HG03439 (cell line): Measurements from ENCODE around the gene MYL5.
"Not testable (repeated sequence)": the region's sequence is repeated elsewhere in the genome, so short reads cannot be mapped to it uniquely, and the experiment has no call there.

Experiments used
- ATAC-seq: cut with Tn5 transposase; IDR thresholded peaks from one replicate; pipeline ENCODE4 v1.9.1; 2021; ENCODE audit warnings: mild to moderate bottlenecking, moderate library complexity; ENCODE audit not compliant: unreplicated experiment

The MYL5 gene

GRCh38 chr4:635851-636627 lies 38.3 kb upstream of the MYL5 start:
- ATAC-seq: no peak

GRCh38 chr4:636628-637159 lies 37.6 kb upstream of the MYL5 start:
- ATAC-seq: no peak

GRCh38 chr4:637536-638280 lies 36.6 kb upstream of the MYL5 start:
- ATAC-seq: no peak

DNA sequence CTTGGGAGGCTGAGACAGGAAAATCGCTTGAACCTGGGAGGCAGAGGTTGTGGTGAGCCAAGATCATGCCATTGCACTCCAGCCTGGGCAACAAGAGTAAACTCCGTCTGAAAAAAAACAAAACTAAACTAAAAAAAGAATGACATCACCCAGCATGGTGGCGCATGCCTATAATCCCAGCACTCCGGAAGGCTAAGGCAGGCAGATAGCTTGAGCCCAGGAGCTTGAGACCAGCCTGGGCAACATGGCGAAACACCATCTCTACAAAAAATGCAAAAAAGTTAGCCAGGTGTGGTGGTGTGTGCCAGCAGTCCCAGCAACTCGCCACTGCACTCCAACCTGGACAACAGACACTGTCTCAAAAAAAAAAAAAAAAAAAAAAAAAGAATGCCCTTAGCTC lies 32.0 kb upstream of the MYL5 start:
- ATAC-seq: not testable (repeated sequence)

GRCh38 chr4:646460-646859 lies 27.9 kb upstream of the MYL5 start:
- no peak for ATAC-seq

DNA sequence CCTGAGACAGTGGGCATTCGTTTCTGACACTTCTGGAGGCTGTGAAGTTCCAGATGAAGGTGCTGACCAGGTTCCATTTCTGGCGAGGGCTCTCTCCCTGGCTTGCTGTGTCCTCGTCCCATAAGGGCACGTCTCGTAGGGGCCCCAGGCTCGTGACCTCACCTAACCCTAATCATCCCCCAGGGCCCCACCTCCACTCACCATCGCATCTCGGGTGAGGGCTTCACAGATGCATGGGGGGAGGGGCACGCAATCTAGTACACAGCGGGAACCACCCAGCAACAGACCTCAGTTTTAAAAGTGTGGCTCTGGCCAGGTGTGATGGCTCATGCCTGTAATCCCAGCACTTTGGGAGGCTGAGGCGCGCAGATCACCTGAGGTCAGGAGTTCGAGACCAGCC lies 26.9 kb upstream of the MYL5 start:
- no peak for ATAC-seq

DNA sequence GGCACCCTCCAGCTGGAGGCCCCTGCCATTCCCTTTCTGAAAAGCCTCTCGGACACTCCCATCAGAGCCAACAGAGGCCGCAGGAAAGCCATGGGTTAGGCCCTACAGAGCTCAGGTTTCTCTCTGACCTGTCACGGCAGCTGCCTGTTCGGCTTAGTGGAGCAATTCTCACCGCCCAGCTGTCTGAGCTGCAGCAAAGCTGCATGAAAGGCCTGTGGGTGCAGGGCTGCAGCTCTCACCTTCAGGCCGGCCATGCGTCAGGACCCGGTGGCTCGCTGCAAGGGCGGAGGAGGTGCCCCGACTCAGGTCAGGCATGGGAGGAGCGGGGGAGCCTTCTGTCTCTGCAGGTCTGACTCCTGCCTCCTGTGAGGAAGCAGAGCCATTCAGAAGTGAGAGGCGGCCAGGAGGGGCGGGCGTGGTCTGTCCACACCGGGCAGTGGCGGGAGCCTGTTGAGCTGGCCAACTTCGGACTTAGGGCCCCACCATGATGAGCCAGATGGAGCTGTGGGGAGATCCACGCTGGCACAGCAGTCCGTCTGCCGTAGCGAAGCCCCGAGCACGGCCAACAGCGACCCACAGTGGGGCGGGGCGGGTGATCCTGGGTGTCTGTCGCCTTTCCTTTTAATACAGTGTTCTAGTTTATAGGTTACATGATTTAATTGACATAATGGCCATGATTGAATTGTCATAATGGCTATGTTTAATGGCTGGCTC lies 25.6 kb upstream of the MYL5 start:
- no peak for ATAC-seq

- no peak for ATAC-seq
Measured at GRCh38 chr4:649293-649625, 25.1 kb upstream of the MYL5 start.

GRCh38 chr4:649751-650310 lies 24.5 kb upstream of the MYL5 start:
- ATAC-seq: no peak

DNA sequence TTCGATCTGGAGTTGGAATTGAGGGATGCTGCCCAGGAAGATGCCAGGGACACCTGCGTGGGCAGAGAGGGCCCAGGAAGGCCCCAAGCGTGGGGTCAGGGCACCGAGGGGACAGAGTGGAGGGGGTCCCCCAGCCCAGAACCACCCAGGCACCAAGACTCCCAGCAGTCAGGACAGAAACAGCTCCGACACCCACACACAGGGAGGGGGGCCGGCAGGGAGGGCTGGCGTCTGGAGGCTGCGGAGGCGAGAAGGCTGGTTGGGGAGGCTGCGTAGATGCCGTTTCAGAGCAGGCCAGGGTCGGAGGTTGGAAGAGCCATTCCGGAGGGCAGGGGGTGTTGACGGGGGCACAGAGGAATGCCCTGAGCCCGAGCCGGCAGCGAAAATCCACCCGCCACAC lies 23.9 kb upstream of the MYL5 start:
- no peak for ATAC-seq

DNA sequence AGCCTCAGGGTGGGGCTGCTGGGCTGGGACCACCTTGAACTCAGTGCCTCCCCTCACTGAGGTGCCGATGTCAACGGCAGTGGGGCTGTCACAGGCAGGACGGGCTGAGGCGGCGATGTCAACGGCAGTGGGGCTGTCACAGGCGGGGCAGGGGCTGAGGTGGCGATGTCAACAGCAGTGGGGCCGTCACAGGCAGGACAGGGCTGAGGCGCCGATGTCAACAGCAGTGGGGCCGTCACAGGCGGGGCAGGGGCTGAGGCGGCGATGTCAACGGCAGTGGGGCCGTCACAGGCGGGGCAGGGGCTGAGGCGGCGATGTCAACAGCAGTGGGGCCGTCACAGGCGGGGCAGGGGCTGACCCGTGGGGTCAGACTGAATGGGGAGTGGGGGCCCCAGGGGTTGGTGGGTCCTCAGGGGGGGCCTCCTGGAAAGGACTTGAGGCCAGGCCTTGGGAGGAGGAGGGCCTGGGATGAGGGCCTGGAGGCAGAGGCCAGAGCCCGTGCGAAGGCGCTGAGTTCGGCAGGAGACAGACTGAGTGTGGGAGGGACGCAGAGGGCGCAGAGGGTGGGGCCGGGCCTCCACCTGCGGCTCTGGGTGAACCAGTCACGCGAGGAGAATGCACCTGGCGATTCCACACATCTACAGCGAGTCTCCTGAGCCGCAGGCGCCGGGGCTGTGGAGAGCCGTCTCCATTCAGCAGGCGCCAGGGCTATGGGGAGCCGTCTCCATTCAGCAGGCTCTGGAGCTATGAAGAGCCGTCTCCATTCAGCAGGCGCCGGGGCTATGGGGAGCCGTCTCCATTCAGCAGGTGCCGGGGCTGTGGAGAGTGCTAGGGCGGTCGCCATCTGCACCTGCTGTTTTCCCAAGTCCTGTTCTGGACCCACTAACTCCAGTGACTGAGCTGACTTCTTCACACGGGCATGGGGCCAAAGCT lies 23.1 kb upstream of the MYL5 start:
- no peak for ATAC-seq

DNA sequence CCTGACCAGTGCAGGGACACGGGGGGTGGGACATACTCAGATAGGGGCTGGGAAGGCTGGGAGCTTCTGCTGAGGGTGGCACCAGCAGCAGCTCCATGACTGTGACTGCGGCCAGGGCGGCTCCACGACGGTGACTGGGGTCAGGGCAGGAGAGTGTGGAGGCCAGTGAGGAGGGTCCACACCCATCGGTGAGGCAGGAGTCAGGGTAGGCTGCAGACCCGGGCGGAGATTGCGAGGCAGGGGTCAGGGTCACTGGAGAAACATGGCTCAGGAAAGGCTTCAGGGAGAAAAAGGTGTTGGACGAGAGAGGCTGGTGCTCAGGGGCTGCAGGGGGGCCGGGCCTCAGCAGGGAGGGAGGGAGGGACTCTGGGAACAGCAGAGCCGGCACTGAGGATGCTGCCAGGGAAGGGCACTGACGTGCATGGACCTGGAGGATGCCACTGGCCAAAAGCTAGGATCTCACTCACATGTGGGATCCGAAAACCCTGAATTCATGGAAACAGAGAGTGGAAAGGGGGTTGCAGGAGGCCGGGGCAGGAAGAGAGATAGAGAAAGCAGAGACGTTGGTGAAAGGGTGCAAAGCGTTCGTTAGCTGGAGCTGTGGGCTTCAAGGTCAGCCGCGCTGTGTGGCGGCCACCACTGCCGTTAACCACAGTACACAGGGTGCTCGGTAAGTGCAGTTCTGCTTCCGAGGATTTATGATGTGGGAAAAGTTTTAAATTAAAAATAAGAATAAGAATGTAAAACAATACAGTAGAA lies 22.3 kb upstream of the MYL5 start:
- ATAC-seq: no peak

DNA sequence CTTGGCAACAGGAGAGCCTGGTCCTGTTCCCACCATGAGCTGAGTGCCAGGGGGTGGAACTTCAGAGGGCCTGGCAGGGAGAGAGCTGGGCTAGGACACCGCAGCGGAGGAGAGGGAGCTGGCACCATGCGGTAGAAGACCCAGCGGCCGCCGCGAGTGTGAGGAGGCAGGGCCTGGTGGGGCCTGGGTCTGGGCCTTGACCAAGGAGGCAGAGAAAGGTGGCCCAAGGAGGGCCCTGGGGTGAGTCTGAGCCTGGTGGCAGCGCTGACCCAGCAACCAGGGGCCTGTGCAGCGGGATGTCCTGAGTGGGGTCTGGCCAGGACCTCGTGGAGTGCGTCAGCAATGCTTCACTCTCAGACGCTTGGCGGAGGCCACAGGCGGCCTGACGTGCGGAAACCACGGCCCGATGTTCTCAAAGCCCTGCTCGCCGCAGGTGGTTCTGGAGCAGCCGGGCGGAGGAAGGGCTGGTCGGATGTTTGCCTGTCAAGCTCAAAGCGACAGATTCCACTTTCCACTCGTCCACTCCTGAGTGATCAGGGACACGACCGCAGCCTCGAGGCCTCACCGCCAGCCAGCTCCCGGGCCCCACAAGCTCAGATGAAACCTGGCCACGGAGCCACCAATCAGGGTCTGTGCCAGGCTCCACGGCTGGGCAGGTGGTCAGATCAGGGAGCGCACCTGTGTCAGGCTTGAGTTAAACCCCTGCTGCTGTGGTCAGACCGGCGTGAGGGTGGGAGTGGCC lies 21.1 kb upstream of the MYL5 start:
- no peak for ATAC-seq

- no peak for ATAC-seq
Measured at GRCh38 chr4:653831-654502, 20.4 kb upstream of the MYL5 start.

GRCh38 chr4:654503-654845 lies 19.9 kb upstream of the MYL5 start:
- ATAC-seq: no peak

- no peak for ATAC-seq
Measured at GRCh38 chr4:654871-655463, 19.4 kb upstream of the MYL5 start.

- ATAC-seq: no peak
Measured at GRCh38 chr4:655464-656151, 18.7 kb upstream of the MYL5 start.
